Left lung (tissue), 10 donors: Measurements from ENCODE around the gene DEXI. TPM values are rescaled to one million over a fixed set of nuclear protein-coding genes. Genes with fewer than 3 reads are reported as not detected.

Source experiments
- ATAC-seq: fragments of 200-7000 bp; cut with Tn5 transposase; one replicate; pipeline ENCODE4 v1.9.1; 2020; ENCODE audit warnings: moderate library complexity
- DNase-seq, 4 donors: peaks; one replicate each; pipeline ENCODE4 v3.0.0-alpha.2; 2013 to 2020
- H3K27ac ChIP-seq, 2 donors: fragments of 200-600 bp; sonication (generic) in 1 of 2; one replicate each; pipeline versions ENCODE4 v1.5.0 to v1.8.0; 2020 to 2021
- H3K27me3 ChIP-seq, 2 donors: fragments of 200-600 bp; sonication (generic) in 1 of 2; one replicate each; pipeline versions ENCODE4 v1.5.0 to v1.8.0; 2020 to 2021
- H3K36me3 ChIP-seq, 2 donors: fragments of 200-600 bp; sonication (generic) in 1 of 2; one replicate each; pipeline versions ENCODE4 v1.5.0 to v1.8.0; 2020 to 2021
- H3K4me1 ChIP-seq, 2 donors: fragments of 200-600 bp; one replicate each; pipeline ENCODE4 v1.8.0; 2021
- H3K4me3 ChIP-seq, 2 donors: fragments of 200-600 bp; sonication (generic) in 1 of 2; one replicate each; pipeline versions ENCODE4 v1.5.0 to v1.8.0; 2020 to 2021; ENCODE audit warnings: mild to moderate bottlenecking in 1 of 2
- H3K9me3 ChIP-seq, 2 donors: fragments of 200-600 bp; sonication (generic) in 1 of 2; one replicate each; pipeline versions ENCODE4 v1.5.0 to v1.8.0; 2020 to 2021
- CTCF ChIP-seq, 2 donors: fragments of 200-600 bp; sonication (generic) in 1 of 2; IDR thresholded peaks; one replicate each; pipeline versions ENCODE4 v1.5.0 to v1.8.0; 2021; ENCODE audit warnings: antibody characterized with exemption in 2 of 2
- intact Hi-C, 2 donors: fragments of 100-400 bp; cut with DNase I; formaldehyde crosslinking; loops; one replicate each; pipeline versions ENCODE4 v1.11.2 to v1.14.2; 2022
- polyA plus RNA-seq, 6 donors: library from polyadenylated mRNA; unstranded; fragments of 120-200 nt; gene quantifications; one replicate each; pipeline ENCODE4 v1.2.1, GENCODE V29; 2013; ENCODE audit not compliant: insufficient read length in 6 of 6
- total RNA-seq, 2 donors: library from RNA; stranded (reverse); fragmentation: NEBNext Ultra II Directional; extraction: Animal tissue kit (Norgen Biotek cat#: 25700); gene quantifications; one replicate each; pipeline ENCODE4 v1.2.1, GENCODE V29; 2021
- donor health status: DM: no; HTN: yes; CAD: no.
- donor health status: DM: no; HTN: no; CAD: no.

The DEXI gene
- total and polyA plus RNA-seq, 8 donors = 30.2 to 54.7 (median 43.5) TPM

GRCh38 chr16:10976634-10977033, 34.4 kb upstream of the DEXI start:
- TF ChIP-seq CTCF (IDR thresholded peaks at IDR 0.05) = no peak
- intact Hi-C loops = no loop called here
- ATAC-seq = no peak
- Histone ChIP-seq H3K27me3 (no peaks in the 10 kb centered on the region), H3K36me3 (peaks cover 0 to 97% of the 10 kb centered on the region in 2 donors), H3K27ac (no peak overlapping the region), H3K4me3 (no peak overlapping the region), H3K9me3 (no peaks in the 10 kb centered on the region), H3K4me1 (peaks cover 17 to 21% of the 10 kb centered on the region in 2 donors)
- peak in 1 of 4 donors; percentile 62 for DNase-seq

GRCh38 chr16:10972819-10973464, 30.7 kb upstream of the DEXI start:
- peaks cover 0 to 80% of the 10 kb centered on the region in 2 donors for H3K36me3 ChIP-seq
- DNase-seq = no peak
- intact Hi-C loops = loop anchor here in 1 of 2 donors (5.0 kb wide), 1 partner anchor 384 kb away; no protein-coding TSS in a partner anchor
- no peak overlapping the region for H3K27ac ChIP-seq
- H3K4me3 ChIP-seq = no peak overlapping the region
- H3K27me3 ChIP-seq = no peaks in the 10 kb centered on the region
- H3K9me3 ChIP-seq = no peaks in the 10 kb centered on the region
- peaks cover 10 to 32% of the 10 kb centered on the region in 2 donors for H3K4me1 ChIP-seq
- no peak for TF ChIP-seq CTCF (IDR thresholded peaks at IDR 0.05)
- no peak for ATAC-seq

GRCh38 chr16:10972108-10972818, 30.0 kb upstream of the DEXI start:
- no peak for TF ChIP-seq CTCF (IDR thresholded peaks at IDR 0.05)
- H3K36me3 ChIP-seq = peaks cover 0 to 78% of the 10 kb centered on the region in 2 donors
- ATAC-seq = no peak

GRCh38 chr16:10971560-10971961, 29.3 kb upstream of the DEXI start:
- peak in 2 of 4 donors; percentile 84 to 91 for DNase-seq
- peak; percentile 91 for ATAC-seq
- Histone ChIP-seq H3K9me3 (no peaks in the 10 kb centered on the region), H3K4me1 (peaks cover 10 to 32% of the 10 kb centered on the region in 2 donors), H3K27ac (peak overlapping the region in 1 of 2 donors; percentile 47), H3K4me3 (no peak overlapping the region), H3K36me3 (peaks cover 0 to 78% of the 10 kb centered on the region in 2 donors), H3K27me3 (no peaks in the 10 kb centered on the region)
- intact Hi-C loops = loop anchor here in 1 of 2 donors (2.0 to 5.0 kb wide), 2 partner anchors 285 to 386 kb away; partner anchors contain the start of gene SOCS1
- peak; percentile 48 to 72 for TF ChIP-seq CTCF (IDR thresholded peaks at IDR 0.05)

More at GRCh38 chr16:10972108-10972818, 30.0 kb upstream of the DEXI start:
- H3K27ac ChIP-seq = peak overlapping the region in 1 of 2 donors; percentile 47
- intact Hi-C loops = loop anchor here in 1 of 2 donors (5.0 kb wide), 1 partner anchor 385 kb away; no protein-coding TSS in a partner anchor
- DNase-seq = no peak
- H3K9me3 ChIP-seq = no peaks in the 10 kb centered on the region
- no peaks in the 10 kb centered on the region for H3K27me3 ChIP-seq
- H3K4me3 ChIP-seq = no peak overlapping the region
- H3K4me1 ChIP-seq = peaks cover 10 to 32% of the 10 kb centered on the region in 2 donors

- Histone ChIP-seq H3K4me1 (peaks cover 10 to 38% of the 10 kb centered on the region in 2 donors), H3K36me3 (peaks cover 0 to 72% of the 10 kb centered on the region in 2 donors), H3K27ac (no peak overlapping the region), H3K9me3 (no peaks in the 10 kb centered on the region), H3K4me3 (no peak overlapping the region), H3K27me3 (no peaks in the 10 kb centered on the region)
- DNase-seq = no peak
- intact Hi-C loops = loop anchor here in 1 of 2 donors (2.0 to 5.0 kb wide), 2 partner anchors 287 to 387 kb away; partner anchors contain the start of gene SOCS1
- no peak for ATAC-seq
- TF ChIP-seq CTCF (IDR thresholded peaks at IDR 0.05) = no peak
These were observed 27.8 kb upstream of the DEXI start for GRCh38 chr16:10970065-10970464.
